ENCODE data around the gene TRABD2B. TPM values are rescaled to one million over a fixed set of nuclear protein-coding genes. Genes with fewer than 3 reads are reported as not detected.

TRABD2B gene
- total and polyA plus RNA-seq, 2 of the 13 experiments (the other 11 are each of a cell fraction or from before 2014, with no cell fraction given): 0.04 TPM; not detected in 1

DNA sequence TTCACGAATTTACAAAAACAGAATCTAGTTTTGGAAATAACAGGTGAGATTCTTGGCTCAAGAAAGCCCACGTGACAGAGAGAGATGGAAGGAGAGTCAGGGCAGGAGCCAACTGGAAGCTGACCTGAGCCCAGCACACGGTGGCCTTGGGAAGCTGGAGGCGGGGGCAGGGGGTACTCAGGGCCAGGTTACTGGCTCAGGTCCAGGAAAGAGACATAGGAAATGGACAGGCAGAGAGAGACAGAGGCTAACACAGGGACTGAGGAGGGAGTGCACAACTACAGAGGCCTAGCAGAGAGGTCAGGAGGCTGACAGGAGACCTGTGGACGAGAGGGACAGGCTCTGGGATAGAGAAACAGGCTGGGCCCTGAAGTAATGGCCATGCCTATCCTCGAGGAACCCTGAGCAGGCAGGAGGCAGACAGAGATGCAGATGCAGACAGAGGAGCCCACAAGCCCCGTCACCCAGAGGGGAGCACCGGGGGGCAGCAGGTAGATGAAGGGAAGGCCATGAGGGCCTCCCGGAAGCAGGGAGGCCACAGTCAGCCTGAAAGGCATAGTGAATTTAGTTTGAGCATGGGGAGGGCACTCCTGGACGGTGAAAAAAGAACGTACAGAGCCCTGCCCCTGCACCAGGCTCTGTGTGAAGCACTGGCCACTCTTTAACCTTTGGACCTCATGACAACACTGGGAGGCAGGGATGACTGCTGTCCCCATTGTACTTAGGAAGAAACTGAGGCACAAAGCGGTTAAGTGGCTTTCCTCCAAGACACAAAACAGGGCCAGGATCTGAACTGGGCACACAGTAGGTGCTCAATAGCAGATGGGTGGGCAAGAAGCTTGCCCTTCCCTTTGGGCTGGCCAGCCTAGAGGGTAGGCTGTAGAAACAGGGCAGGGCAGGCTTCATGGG is 230.1 kb downstream of the TRABD2B start (continued):
- no peak for TF ChIP-seq CSRNP2 (CRISPR knock-in tag; conservative IDR thresholded peaks at IDR 0.05; ENCODE audit: low read depth)
- no peak for TF ChIP-seq ZFP36L1 (CRISPR knock-in tag; IDR thresholded peaks at IDR 0.05)
- no peak for TF ChIP-seq POGZ (CRISPR knock-in tag; IDR thresholded peaks at IDR 0.05)
- no peak for TF ChIP-seq ELF3 (CRISPR knock-in tag; IDR thresholded peaks at IDR 0.05)
- no peak for TF ChIP-seq ZNF546 (CRISPR knock-in tag; conservative IDR thresholded peaks at IDR 0.05)
- TF ChIP-seq ZNF619 (CRISPR knock-in tag; IDR thresholded peaks at IDR 0.05): no peak
- TF ChIP-seq ZNF44 (CRISPR knock-in tag; IDR thresholded peaks at IDR 0.05): no peak
- TF ChIP-seq RORA (CRISPR knock-in tag; IDR thresholded peaks at IDR 0.05): no peak
- TF ChIP-seq SALL1 (CRISPR knock-in tag; IDR thresholded peaks at IDR 0.05): no peak
- no peak for TF ChIP-seq RFX3 (CRISPR knock-in tag; IDR thresholded peaks at IDR 0.05)
- no peak for TF ChIP-seq ZNF639 (CRISPR knock-in tag; conservative IDR thresholded peaks at IDR 0.05)
- no peak for TF ChIP-seq TRIM24 (CRISPR knock-in tag; IDR thresholded peaks at IDR 0.05)
- no peak for TF ChIP-seq CBX5 (CRISPR knock-in tag; IDR thresholded peaks at IDR 0.05; ENCODE audit: borderline replicate concordance)
- no peak for TF ChIP-seq EZH2 (conservative IDR thresholded peaks at IDR 0.05; ENCODE audit: low read depth, low read length)
- no peak for TF ChIP-seq ZNF614 (CRISPR knock-in tag; IDR thresholded peaks at IDR 0.05; ENCODE audit: borderline replicate concordance)
- TF ChIP-seq ZNF558 (CRISPR knock-in tag; IDR thresholded peaks at IDR 0.05; ENCODE audit: borderline replicate concordance): no peak
- no peak for TF ChIP-seq ARNT2 (CRISPR knock-in tag; IDR thresholded peaks at IDR 0.05; ENCODE audit: low read depth)
- TF ChIP-seq ZNF274 (CRISPR knock-in tag; IDR thresholded peaks at IDR 0.05): no peak
- TF ChIP-seq NR0B2 (CRISPR knock-in tag; IDR thresholded peaks at IDR 0.05): no peak
- no peak for TF ChIP-seq HNRNPL (IDR thresholded peaks at IDR 0.05; ENCODE audit: low read depth, low read length)
- TF ChIP-seq, protein P1, sequence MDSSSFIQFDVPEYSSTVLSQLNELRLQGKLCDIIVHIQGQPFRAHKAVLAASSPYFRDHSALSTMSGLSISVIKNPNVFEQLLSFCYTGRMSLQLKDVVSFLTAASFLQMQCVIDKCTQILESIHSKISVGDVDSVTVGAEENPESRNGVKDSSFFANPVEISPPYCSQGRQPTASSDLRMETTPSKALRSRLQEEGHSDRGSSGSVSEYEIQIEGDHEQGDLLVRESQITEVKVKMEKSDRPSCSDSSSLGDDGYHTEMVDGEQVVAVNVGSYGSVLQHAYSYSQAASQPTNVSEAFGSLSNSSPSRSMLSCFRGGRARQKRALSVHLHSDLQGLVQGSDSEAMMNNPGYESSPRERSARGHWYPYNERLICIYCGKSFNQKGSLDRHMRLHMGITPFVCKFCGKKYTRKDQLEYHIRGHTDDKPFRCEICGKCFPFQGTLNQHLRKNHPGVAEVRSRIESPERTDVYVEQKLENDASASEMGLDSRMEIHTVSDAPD (CRISPR knock-in tag; IDR thresholded peaks at IDR 0.05): no peak
- no peak for TF ChIP-seq MXD1 (CRISPR knock-in tag; IDR thresholded peaks at IDR 0.05)
- no peak for TF ChIP-seq ZNF674 (CRISPR knock-in tag; IDR thresholded peaks at IDR 0.05; ENCODE audit: low read depth)
- TF ChIP-seq, protein P2, sequence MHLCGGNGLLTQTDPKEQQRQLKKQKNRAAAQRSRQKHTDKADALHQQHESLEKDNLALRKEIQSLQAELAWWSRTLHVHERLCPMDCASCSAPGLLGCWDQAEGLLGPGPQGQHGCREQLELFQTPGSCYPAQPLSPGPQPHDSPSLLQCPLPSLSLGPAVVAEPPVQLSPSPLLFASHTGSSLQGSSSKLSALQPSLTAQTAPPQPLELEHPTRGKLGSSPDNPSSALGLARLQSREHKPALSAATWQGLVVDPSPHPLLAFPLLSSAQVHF (CRISPR knock-in tag; IDR thresholded peaks at IDR 0.05): no peak
- no peak for TF ChIP-seq ZNF350 (CRISPR knock-in tag; IDR thresholded peaks at IDR 0.05; ENCODE audit: borderline replicate concordance, low read depth)
